GM19397 (cell line): ENCODE measurements around the gene DCXR.
A peak's percentile ranks its signal among the peaks of the same experiment; 100 is the strongest.

Experiments
- ATAC-seq: cut with Tn5 transposase; IDR thresholded peaks from one replicate; pipeline ENCODE4 v1.9.1; 2021; ENCODE audit warnings: mild to moderate bottlenecking, moderate library complexity; ENCODE audit not compliant: unreplicated experiment

The DCXR gene

GRCh38 chr17:82055965-82056728, 18.6 kb upstream of the DCXR start:
- no peak for ATAC-seq

- no peak for ATAC-seq
Observed at GRCh38 chr17:82055023-82055964, 17.8 kb upstream of the DCXR start.

GRCh38 chr17:82054351-82055022, 17.0 kb upstream of the DCXR start:
- no peak for ATAC-seq

GRCh38 chr17:82053556-82054263, 16.2 kb upstream of the DCXR start:
- ATAC-seq, result no peak

GRCh38 chr17:82053130-82053529, 15.6 kb upstream of the DCXR start:
- ATAC-seq, result no peak

DNA sequence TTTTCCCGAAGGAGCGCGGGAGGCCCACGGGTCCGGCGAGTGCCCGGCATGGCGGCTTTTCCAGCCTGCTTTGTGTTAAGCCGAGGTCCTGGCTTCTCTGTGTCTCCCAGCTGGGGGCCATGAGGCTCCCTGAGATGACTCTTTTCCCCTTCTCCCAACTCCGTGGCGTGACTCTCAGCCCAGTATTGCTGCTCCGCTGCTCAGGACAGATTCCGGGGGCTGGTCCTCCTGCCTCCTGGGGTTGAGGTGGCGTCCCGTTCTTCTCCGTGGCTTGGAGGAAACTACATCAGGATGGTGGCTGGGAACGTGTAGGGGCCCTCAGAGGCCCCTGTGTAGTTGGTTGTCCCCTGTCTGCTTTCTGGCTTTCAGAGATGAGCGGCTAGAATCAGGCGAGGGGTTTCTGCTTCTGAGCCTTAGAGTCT, 15.2 kb upstream of the DCXR start:
- ATAC-seq, result no peak

DNA sequence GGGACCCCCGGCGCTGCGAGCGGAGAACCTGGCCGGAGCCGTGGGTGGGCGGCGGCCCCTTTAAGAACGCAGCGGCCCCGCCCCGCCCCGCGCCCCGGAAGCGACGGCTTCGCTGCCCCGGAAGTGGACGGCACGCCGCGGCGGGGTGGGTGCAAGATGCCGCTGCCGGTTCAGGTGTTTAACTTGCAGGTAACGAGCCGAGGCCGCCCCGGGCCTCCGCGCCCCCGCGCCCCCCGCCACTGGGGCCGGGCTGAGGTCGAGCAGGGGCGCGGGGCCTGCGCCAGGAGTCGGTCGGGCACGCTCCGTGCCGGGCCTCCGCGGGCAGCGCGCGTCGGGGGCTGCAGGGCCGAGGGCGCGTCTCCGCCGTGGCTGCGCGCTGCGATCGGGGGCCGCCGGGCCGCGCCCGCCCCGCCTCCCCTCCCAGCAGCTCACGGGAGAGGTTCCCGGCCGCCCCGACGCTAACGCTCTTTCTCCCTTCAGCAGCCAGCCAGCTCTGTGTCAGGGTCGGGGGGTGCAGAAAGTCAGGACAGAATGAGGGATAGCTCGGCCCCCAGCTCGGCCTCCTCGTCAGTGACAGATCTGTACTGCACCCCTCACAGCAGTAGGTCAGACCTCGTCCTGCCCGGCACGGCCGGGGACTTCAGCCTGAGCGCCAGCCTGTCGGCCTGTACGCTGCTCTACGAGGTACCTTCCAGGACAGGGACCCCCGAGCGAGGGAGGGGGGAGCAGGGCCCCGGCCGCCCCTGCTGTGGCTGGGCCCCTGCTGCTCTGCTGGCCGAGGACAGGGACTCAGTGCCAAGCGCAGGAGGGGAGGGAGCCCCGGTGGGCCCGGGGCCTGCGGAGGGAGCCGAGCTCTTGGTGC, 14.5 kb upstream of the DCXR start, which contains the start of the genes GPS1 and RFNG:
GPS1 (plus strand) TSS at position 123 of the 862 bp plus-strand sequence; CDS start at position 157, 34 bp downstream.
RFNG (minus strand) TSS at position 36 of the 862 bp plus-strand sequence. CDS start 45 bp downstream, outside the sequence.
- ATAC-seq, result peak; percentile 60

DNA sequence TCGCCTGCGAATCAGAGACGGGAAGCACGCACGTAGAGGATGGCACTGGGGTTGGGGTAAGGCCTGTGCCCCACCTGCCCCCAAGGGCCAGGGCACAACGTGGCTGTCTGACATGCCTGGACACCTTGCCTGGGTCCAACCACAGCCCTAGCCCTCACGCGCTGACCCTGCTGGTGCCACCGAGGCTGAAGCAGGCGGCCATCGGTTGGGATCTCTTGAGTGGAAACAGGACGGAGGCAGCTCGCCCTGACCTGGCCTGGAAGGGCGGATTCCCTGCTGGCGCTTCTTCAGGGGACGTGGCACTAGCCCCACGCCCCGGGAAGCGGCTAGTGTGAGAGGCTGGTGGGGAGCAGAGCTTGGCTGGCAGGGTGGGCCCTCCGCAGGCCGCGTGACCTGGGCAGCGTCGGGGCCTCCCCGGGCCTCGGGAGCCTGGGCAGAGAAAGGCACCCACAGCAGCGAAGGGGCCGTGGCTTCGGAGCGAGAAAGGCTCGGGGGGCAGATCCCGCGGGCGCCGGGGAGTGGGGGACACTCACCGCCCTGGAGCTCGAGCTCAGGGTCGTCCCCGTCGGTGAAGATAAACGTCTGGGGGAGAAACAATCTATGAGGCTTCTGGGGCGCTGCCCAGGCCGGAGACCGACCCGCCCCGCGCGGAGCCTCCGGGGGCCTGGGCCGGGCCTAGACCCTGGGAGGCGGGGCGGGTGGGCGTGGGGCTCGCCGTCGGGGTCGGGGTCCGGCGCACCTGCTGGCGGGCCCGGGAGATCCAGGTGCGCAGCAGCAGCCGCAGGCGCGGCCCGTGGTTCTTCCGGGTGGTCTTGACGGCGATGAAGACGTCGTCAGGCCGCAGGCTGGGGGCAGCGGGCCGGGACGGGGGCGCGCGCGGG, 13.5 kb upstream of the DCXR start:
- ATAC-seq, result peak; percentile 5

GRCh38 chr17:82050152-82050760, 12.8 kb upstream of the DCXR start:
- no peak for ATAC-seq

DNA sequence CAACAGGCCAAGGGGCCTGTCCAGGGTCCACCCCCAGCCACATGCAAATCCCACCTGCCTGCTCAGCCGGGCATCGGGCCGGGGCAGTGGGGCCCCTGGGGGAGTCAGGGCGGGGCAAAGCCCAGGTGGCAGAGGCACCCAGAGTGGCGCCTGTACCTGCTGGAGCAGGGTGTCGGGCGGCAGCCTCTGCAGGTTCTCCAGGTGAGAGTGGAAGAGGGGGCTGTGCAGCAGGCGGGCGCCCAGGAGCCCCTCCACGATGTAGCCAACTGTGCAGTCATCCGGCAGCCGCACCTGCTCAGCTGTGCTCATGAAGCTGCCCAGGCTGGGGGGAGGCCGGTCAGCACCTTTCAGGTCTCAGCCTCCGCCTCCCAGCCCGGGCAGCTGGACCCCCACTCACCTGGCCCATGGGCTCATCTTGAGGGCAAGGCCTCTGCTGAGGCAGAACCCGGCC, 12.0 kb upstream of the DCXR start:
- no peak for ATAC-seq

- ATAC-seq, result no peak
Observed at GRCh38 chr17:82049106-82049505, 11.6 kb upstream of the DCXR start.

DNA sequence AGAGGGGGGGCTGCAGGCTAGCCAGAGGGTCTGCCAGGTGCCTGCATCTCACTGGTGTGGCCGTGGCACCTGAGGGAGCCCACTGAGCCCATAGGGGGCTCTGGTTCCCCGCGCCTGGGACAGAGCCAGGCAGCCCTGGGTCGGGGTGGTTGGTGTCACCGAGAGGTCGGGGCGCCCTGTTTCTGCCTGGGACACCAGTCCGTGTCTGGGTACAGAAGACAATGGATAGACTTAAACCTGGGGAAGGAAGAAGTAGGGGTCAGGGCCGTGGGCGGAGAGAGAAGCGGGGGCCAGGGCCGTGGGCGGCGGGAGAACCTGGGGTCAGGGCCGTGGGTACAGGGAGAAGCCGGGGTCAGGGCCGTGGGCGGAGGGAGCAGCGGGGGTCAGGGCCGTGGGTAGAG, 11.1 kb upstream of the DCXR start:
- ATAC-seq, result no peak

- ATAC-seq, result no peak
Observed at GRCh38 chr17:82047914-82048570, 10.5 kb upstream of the DCXR start.

- no peak for ATAC-seq
Observed at GRCh38 chr17:82047379-82047778, 9.9 kb upstream of the DCXR start.

DNA sequence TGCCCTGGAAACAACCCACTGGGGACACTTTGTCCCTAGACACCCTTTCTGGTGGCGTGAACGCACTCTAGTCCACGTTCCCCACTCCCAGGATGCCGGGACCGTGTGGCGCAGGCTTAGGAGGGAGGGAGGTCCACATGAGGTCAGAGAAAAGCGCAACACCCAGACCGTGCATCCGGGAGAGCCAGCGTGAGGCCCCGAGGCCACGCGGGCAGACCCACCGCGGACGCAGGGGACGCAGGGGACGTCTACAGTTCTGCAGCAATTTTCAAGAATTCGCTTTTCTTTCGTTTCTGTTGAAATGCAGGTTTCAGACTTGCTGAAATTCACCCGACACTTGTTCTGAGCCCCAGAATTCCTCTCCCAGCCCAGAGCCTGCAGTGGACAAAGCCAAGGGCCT, 9.4 kb upstream of the DCXR start:
- no peak for ATAC-seq

GRCh38 chr17:82045936-82046484, 8.5 kb upstream of the DCXR start:
- no peak for ATAC-seq

DNA sequence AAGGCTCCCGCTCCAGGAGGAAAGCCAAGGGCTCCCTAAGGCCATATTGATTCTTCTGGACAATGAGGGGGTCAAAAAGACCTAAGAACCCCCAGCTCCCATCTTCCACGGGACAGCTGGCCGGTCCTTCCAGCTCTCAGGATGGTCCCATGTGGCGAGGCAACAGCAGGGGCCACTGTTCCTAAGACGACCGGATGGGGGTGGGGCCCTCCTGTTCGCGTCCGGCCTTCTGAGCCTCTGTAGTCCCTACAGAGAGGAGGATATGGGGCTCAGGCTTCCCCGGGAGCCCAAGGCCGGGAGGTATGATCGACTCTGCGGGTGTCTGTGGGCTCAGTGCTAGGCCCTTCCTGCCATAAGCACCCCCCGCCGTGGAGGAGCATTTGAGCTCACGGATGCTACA, 6.0 kb upstream of the DCXR start:
- ATAC-seq, result no peak
